ENCODE data around the gene GPATCH4. TPM values are rescaled to one million over a fixed set of nuclear protein-coding genes. Genes with fewer than 3 reads are reported as not detected.

Gene GPATCH4
- 66.8 and 84.2 TPM in 2 replicates for total RNA-seq (2021)
- percentile 95 among the genes with signal in this experiment for Bru-seq, nascent RNA
- BruChase-seq, experiment 1, labeled RNA remaining after a 2-hour chase = percentile 94 among the genes with signal in this experiment
- BruChase-seq, experiment 2, labeled RNA remaining after a 6-hour chase = percentile 98 among the genes with signal in this experiment
- long read RNA-seq, transcript GPATCH4-201 (8 exons, 1,972 nt) = major isoform, 211 of 237 reads
- long read RNA-seq, partial matches to known transcripts = 5 of 237 reads
- long read RNA-seq, other reads (novel, unspliced or antisense) = 18 of 237 reads

DNA sequence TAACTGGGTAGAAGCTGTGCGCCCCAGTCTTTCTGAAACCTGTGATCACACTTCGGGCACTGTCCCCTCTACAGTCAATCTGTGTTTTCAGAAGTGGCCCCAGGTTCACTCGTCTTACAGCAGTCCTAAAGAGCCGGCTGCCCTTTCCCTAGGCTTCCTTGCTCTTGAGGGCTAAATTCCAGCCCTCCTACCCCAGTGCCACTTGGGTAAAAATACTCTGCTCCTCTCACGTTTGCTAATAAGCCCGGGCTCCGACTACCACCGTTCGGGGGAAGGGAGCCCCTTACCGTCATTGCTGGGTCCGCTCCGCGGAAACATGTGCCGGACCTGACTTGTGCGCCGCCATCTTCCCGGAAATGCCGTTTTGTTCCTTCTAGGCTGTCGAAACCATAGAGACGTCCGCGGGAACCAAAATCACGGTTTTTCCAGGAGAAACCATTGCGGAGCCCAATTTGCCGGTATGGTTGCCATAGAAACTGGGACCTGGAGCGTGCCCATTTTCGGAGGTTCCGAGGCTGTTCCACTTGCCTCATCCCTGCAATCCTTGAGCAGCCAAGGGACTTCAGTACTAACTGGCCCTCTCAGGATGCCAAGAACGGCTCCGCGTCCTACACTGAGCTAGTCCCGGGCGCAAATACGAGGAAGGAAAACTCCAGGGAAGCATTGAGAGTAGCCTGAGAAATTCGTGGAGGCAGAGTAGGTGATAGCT lies at the start of gene GPATCH4:
Gene GPATCH4 (minus strand): TSS at position 358 of the 709 bp plus-strand sequence.
- peaks cover 28% of the 10 kb centered on the region for H3K36me3 ChIP-seq (ENCODE audit: insufficient read depth, low read length, poor library complexity, severe bottlenecking)
- POLR2A ChIA-PET (ENCODE audit: low non-redundant PET) = interaction anchor here (0.6 kb wide), 1 partner anchor 74 kb away, joined by 7 read pairs; no protein-coding TSS in a partner anchor
- peak within 1 kb of the TSS; percentile 64 for H3K4me3 ChIP-seq (ENCODE audit: low read depth, low read length, poor library complexity, severe bottlenecking)
- TF ChIP-seq EZH2 (IDR thresholded peaks at IDR 0.05; ENCODE audit: borderline replicate concordance, low read depth, low read length, poor library complexity, severe bottlenecking) (no peak), CTCF (conservative IDR thresholded peaks at IDR 0.05; ENCODE audit: low read depth, low read length) (no peak)
- peak; percentile 95 for DNase-seq (ENCODE audit: low spot score)
- intact Hi-C loops (cut with micrococcal nuclease; ENCODE audit: unreplicated experiment) = no loop called here
- H3K4me1 ChIP-seq (ENCODE audit: insufficient read depth, low read length, poor library complexity, severe bottlenecking) = peaks cover 9% of the 10 kb centered on the region
- no peaks in the 10 kb centered on the region for H3K9me3 ChIP-seq (ENCODE audit: low read depth, low read length, poor library complexity, severe bottlenecking)
- CTCF ChIA-PET = interaction anchor here (2.0 kb wide), 1 partner anchor 9 kb away, joined by 9 read pairs; the partner anchor contains the start of gene NAXE
- no TSS peak for BruUV-seq (replicated peaks)
- H3K27ac ChIP-seq (ENCODE audit: low read depth, low read length, poor library complexity, severe bottlenecking) = peak within 1 kb of the TSS; percentile 80
- H3K27me3 ChIP-seq (replicated peaks; ENCODE audit: insufficient read depth, low read depth, low read length, poor library complexity) = no peaks in the 10 kb centered on the region

GRCh38 chr1:156648951-156649350 lies 47.7 kb upstream of the GPATCH4 start:
- no peak overlapping the region for H3K4me3 ChIP-seq (ENCODE audit: low read depth, low read length, poor library complexity, severe bottlenecking)
- no peaks in the 10 kb centered on the region for H3K36me3 ChIP-seq (ENCODE audit: insufficient read depth, low read length, poor library complexity, severe bottlenecking)
- CTCF ChIA-PET = interaction anchor here (0.5 to 0.9 kb wide), 2 partner anchors 12 to 28 kb away, joined by 5 to 7 read pairs; no protein-coding TSS in a partner anchor
- H3K9me3 ChIP-seq (ENCODE audit: low read depth, low read length, poor library complexity, severe bottlenecking) = no peaks in the 10 kb centered on the region
- intact Hi-C loops (cut with micrococcal nuclease; ENCODE audit: unreplicated experiment) = no loop called here
- no peak for DNase-seq (ENCODE audit: low spot score)
- TF ChIP-seq CTCF (conservative IDR thresholded peaks at IDR 0.05; ENCODE audit: low read depth, low read length) = no peak
- H3K27ac ChIP-seq (ENCODE audit: low read depth, low read length, poor library complexity, severe bottlenecking) = no peak overlapping the region
- H3K4me1 ChIP-seq (ENCODE audit: insufficient read depth, low read length, poor library complexity, severe bottlenecking) = no peaks in the 10 kb centered on the region
- no TSS peak for BruUV-seq (replicated peaks)
- peaks cover 100% of the 10 kb centered on the region for H3K27me3 ChIP-seq (replicated peaks; ENCODE audit: insufficient read depth, low read depth, low read length, poor library complexity)
- POLR2A ChIA-PET (ENCODE audit: low non-redundant PET) = no interaction called here

- Histone ChIP-seq H3K36me3 (ENCODE audit: insufficient read depth, low read length, poor library complexity, severe bottlenecking) (no peaks in the 10 kb centered on the region), H3K27ac (ENCODE audit: low read depth, low read length, poor library complexity, severe bottlenecking) (no peak overlapping the region), H3K4me3 (ENCODE audit: low read depth, low read length, poor library complexity, severe bottlenecking) (no peak overlapping the region), H3K9me3 (ENCODE audit: low read depth, low read length, poor library complexity, severe bottlenecking) (no peaks in the 10 kb centered on the region), H3K27me3 (replicated peaks; ENCODE audit: insufficient read depth, low read depth, low read length, poor library complexity) (peaks cover 100% of the 10 kb centered on the region), H3K4me1 (ENCODE audit: insufficient read depth, low read length, poor library complexity, severe bottlenecking) (no peaks in the 10 kb centered on the region)
- no peak for DNase-seq (ENCODE audit: low spot score)
- BruUV-seq (replicated peaks) = no TSS peak
- TF ChIP-seq CTCF (conservative IDR thresholded peaks at IDR 0.05; ENCODE audit: low read depth, low read length) (no peak), EZH2 (IDR thresholded peaks at IDR 0.05; ENCODE audit: borderline replicate concordance, low read depth, low read length, poor library complexity, severe bottlenecking) (no peak)
- intact Hi-C loops (cut with micrococcal nuclease; ENCODE audit: unreplicated experiment) = no loop called here
- ChIA-PET CTCF (interaction anchor here (0.5 kb wide), 1 partner anchor 12 kb away, joined by 7 read pairs; no protein-coding TSS in a partner anchor), POLR2A (ENCODE audit: low non-redundant PET) (no interaction called here)
These were observed 47.2 kb upstream of the GPATCH4 start for GRCh38 chr1:156648496-156648895.

Measured in A673 (cell line).